CD14-positive monocyte (primary cell): ENCODE results near the gene NEDD4L. TPM values are rescaled to one million over a fixed set of nuclear protein-coding genes. Genes with fewer than 3 reads are reported as not detected.
A peak's percentile ranks its signal among the peaks of the same experiment; 100 is the strongest.

ENCODE experiments used
- DNase-seq, 3 donors: peaks; one replicate each; pipeline ENCODE4 v3.0.0-alpha.2; 2011 to 2022
- H2AFZ ChIP-seq: 2 replicates; pipeline ENCODE4 v1.6.0; 2012; ENCODE audit warnings: mild to moderate bottlenecking, low read depth, low read length, inconsistent platforms; ENCODE audit not compliant: insufficient read depth, poor library complexity, severe bottlenecking
- H3K27ac ChIP-seq, 2 donors: 1 replicate in 1 of 2; 2 replicates in 1 of 2; pipeline ENCODE4 v1.5.1; 2012 to 2013; ENCODE audit warnings: low read length in 2 of 2, control low read depth in 1 of 2, inconsistent platforms in 1 of 2, low read depth in 1 of 2, mild to moderate bottlenecking in 1 of 2
- H3K27me3 ChIP-seq, 2 donors: one replicate each; pipeline versions ENCODE4 v1.6.0 to v1.6.1; 2011 to 2013; ENCODE audit warnings: low read length in 2 of 2; ENCODE audit not compliant: control insufficient read depth in 2 of 2, insufficient read depth in 2 of 2
- H3K36me3 ChIP-seq, 2 donors: replicated peaks in 1 of 2; 1 replicate in 1 of 2; 2 replicates in 1 of 2; pipeline versions ENCODE4 v1.5.1 to v1.6.1; 2012 to 2013; ENCODE audit warnings: low read length in 2 of 2, control low read depth in 1 of 2, inconsistent platforms in 1 of 2, mild to moderate bottlenecking in 1 of 2; ENCODE audit not compliant: insufficient read depth in 2 of 2, control insufficient read depth in 1 of 2
- H3K4me1 ChIP-seq, 2 donors: 1 replicate in 1 of 2; 2 replicates in 1 of 2; pipeline versions ENCODE4 v1.5.1 to v1.6.1; 2012 to 2013; ENCODE audit warnings: low read length in 2 of 2, control low read depth in 1 of 2, inconsistent platforms in 1 of 2, mild to moderate bottlenecking in 1 of 2, moderate library complexity in 1 of 2; ENCODE audit not compliant: insufficient read depth in 2 of 2, control insufficient read depth in 1 of 2
- H3K4me2 ChIP-seq: replicated peaks from 2 replicates; pipeline ENCODE3; 2012; ENCODE audit warnings: low read length, moderate library complexity, mild to moderate bottlenecking; ENCODE audit not compliant: poor library complexity, severe bottlenecking; ENCODE audit errors: extremely low read depth
- H3K4me3 ChIP-seq, 3 experiments: fragments of 200-600 bp in 1 of 3; sonication (generic) in 1 of 3; replicated peaks in 1 of 3; 1 replicate in 2 of 3; 2 replicates in 1 of 3; pipeline ENCODE4 v1.5.1; 2011 to 2013; ENCODE audit warnings: low read length in 3 of 3, mild to moderate bottlenecking in 3 of 3, control low read depth in 2 of 3, low read depth in 2 of 3, inconsistent platforms in 1 of 3, moderate library complexity in 1 of 3
- H3K79me2 ChIP-seq: 2 replicates; pipeline ENCODE4 v1.6.0; 2012; ENCODE audit warnings: mild to moderate bottlenecking, control low read depth, inconsistent platforms, low read length, moderate library complexity; ENCODE audit not compliant: insufficient read depth
- H3K9ac ChIP-seq: 2 replicates; pipeline ENCODE4 v1.6.0; 2017; ENCODE audit warnings: low read length, mild to moderate bottlenecking; ENCODE audit not compliant: insufficient read depth, poor library complexity, severe bottlenecking
- H3K9me3 ChIP-seq, 2 donors: replicated peaks in 1 of 2; 1 replicate in 1 of 2; 2 replicates in 1 of 2; pipeline versions ENCODE4 v1.5.1 to v1.6.1; 2012 to 2013; ENCODE audit warnings: low read length in 2 of 2, control low read depth in 1 of 2; ENCODE audit not compliant: control insufficient read depth in 1 of 2, insufficient read depth in 1 of 2
- H4K20me1 ChIP-seq: 2 replicates; pipeline ENCODE4 v1.6.0; 2012; ENCODE audit warnings: mild to moderate bottlenecking, low read length, control low read depth, moderate library complexity; ENCODE audit not compliant: insufficient read depth
- H3K27ac Mint-ChIP-seq, 7 donors: one replicate each; pipeline ENCODE4 v1.8.0; 2020; ENCODE audit warnings: mild to moderate bottlenecking in 7 of 7, mixed read lengths in 7 of 7, moderate library complexity in 6 of 7, inconsistent platforms in 2 of 7
- H3K27me3 Mint-ChIP-seq, 3 donors: one replicate each; pipeline ENCODE4 v1.8.0; 2021 to 2022; ENCODE audit warnings: low read depth in 3 of 3, mild to moderate bottlenecking in 3 of 3, mixed read lengths in 3 of 3, moderate library complexity in 3 of 3, inconsistent platforms in 1 of 3
- H3K36me3 Mint-ChIP-seq, 2 donors: one replicate each; pipeline ENCODE4 v1.8.0; 2020; ENCODE audit warnings: mixed read lengths in 2 of 2, inconsistent platforms in 1 of 2, mild to moderate bottlenecking in 1 of 2
- H3K4me1 Mint-ChIP-seq: one replicate; pipeline ENCODE4 v1.8.0; 2020; ENCODE audit warnings: mild to moderate bottlenecking, mixed read lengths
- H3K4me3 Mint-ChIP-seq, 2 donors: one replicate each; pipeline ENCODE4 v1.8.0; 2020; ENCODE audit warnings: mild to moderate bottlenecking in 2 of 2, mixed read lengths in 2 of 2, moderate library complexity in 1 of 2
- H3K9me3 Mint-ChIP-seq, 7 donors: one replicate each; pipeline ENCODE4 v1.8.0; 2020 to 2022; ENCODE audit warnings: mixed read lengths in 7 of 7, mild to moderate bottlenecking in 6 of 7, moderate library complexity in 6 of 7, inconsistent platforms in 2 of 7
- WGBS: methylation state at CpG from one replicate; pipeline ENCODE4 v1.1.5; 2013; ENCODE audit warnings: missing lambda C conversion rate; ENCODE audit not compliant: insufficient coverage; 5-methylcytosine and 5-hydroxymethylcytosine counted together
- intact Hi-C, 2 donors: fragments of 100-400 bp; cut with micrococcal nuclease; formaldehyde crosslinking; loops; one replicate each; pipeline versions ENCODE4 v1.15.0 to v1.15.1; 2023
- polyA plus RNA-seq, 3 donors: library from polyadenylated mRNA; depleted of rRNA in 1 of 3; unstranded in 2 of 3; stranded (reverse) in 1 of 3; fragments of 300-500 nt in 2 of 3; fragments of >200 nt in 1 of 3; fragmentation: Illumina TruSeq in 2 of 3; gene quantifications; 1 replicate in 2 of 3; 2 replicates in 1 of 3; pipeline ENCODE4 v1.2.3, GENCODE V29; 2012 to 2021
- TF ChIP-seq, protein P1 (sequence below): fragments of 200-600 bp; IDR thresholded peaks from one replicate; pipeline ENCODE4 v1.8.0; 2022; ENCODE audit warnings: antibody characterized with exemption, mild to moderate bottlenecking

Gene NEDD4L
- polyA plus RNA-seq, 3 donors, result 2.5 to 5.2 (median 4.5) TPM

GRCh38 chr18:58010265-58010664 lies 33.8 kb upstream of the NEDD4L start:
- no peaks in the 10 kb centered on the region for H3K36me3 Mint-ChIP-seq
- H4K20me1 ChIP-seq, result no peaks in the 10 kb centered on the region
- WGBS, result no CpG with 5 or more reads among the region's 4 CpGs
- H2AFZ ChIP-seq, result no peak overlapping the region
- no peaks in the 10 kb centered on the region for H3K27me3 ChIP-seq
- peaks cover 2 to 14% (median 8%) of the 10 kb centered on the region in 3 donors for H3K27me3 Mint-ChIP-seq
- H3K27ac ChIP-seq, result no peak overlapping the region
- H3K79me2 ChIP-seq, result no peaks in the 10 kb centered on the region
- DNase-seq, result no peak
- peak overlapping the region in 1 of 7 donors; percentile 33 for H3K27ac Mint-ChIP-seq
- TF ChIP-seq, protein P1, sequence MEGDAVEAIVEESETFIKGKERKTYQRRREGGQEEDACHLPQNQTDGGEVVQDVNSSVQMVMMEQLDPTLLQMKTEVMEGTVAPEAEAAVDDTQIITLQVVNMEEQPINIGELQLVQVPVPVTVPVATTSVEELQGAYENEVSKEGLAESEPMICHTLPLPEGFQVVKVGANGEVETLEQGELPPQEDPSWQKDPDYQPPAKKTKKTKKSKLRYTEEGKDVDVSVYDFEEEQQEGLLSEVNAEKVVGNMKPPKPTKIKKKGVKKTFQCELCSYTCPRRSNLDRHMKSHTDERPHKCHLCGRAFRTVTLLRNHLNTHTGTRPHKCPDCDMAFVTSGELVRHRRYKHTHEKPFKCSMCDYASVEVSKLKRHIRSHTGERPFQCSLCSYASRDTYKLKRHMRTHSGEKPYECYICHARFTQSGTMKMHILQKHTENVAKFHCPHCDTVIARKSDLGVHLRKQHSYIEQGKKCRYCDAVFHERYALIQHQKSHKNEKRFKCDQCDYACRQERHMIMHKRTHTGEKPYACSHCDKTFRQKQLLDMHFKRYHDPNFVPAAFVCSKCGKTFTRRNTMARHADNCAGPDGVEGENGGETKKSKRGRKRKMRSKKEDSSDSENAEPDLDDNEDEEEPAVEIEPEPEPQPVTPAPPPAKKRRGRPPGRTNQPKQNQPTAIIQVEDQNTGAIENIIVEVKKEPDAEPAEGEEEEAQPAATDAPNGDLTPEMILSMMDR, result no peak
- no peaks in the 10 kb centered on the region for H3K9me3 ChIP-seq
- peaks cover 9% of the 10 kb centered on the region for H3K4me1 Mint-ChIP-seq
- H3K4me1 ChIP-seq, result peaks cover 4 to 6% of the 10 kb centered on the region in 2 donors
- H3K9ac ChIP-seq, result no peak overlapping the region
- H3K4me3 ChIP-seq, result no peak overlapping the region
- no peak overlapping the region for H3K4me2 ChIP-seq
- no peaks in the 10 kb centered on the region for H3K36me3 ChIP-seq
- H3K9me3 Mint-ChIP-seq, result peaks cover 0 to 2% (median 0%) of the 10 kb centered on the region in 7 donors
- no peak overlapping the region for H3K4me3 Mint-ChIP-seq
- intact Hi-C loops, result no loop called here

GRCh38 chr18:58012356-58012755 lies 31.7 kb upstream of the NEDD4L start:
- Mint-ChIP-seq H3K27ac (no peak overlapping the region), H3K27me3 (peaks cover 2 to 11% (median 5%) of the 10 kb centered on the region in 3 donors), H3K9me3 (peaks cover 2 to 9% (median 8%) of the 10 kb centered on the region in 7 donors), H3K4me1 (peaks cover 16% of the 10 kb centered on the region), H3K36me3 (no peaks in the 10 kb centered on the region), H3K4me3 (no peak overlapping the region)
- Histone ChIP-seq H3K4me2 (no peak overlapping the region), H3K4me3 (no peak overlapping the region), H2AFZ (no peak overlapping the region), H3K27me3 (no peaks in the 10 kb centered on the region), H3K4me1 (peaks cover 6 to 11% of the 10 kb centered on the region in 2 donors), H3K9ac (no peak overlapping the region), H3K79me2 (no peaks in the 10 kb centered on the region), H3K27ac (no peak overlapping the region), H3K9me3 (no peaks in the 10 kb centered on the region), H4K20me1 (no peaks in the 10 kb centered on the region), H3K36me3 (no peaks in the 10 kb centered on the region)
- TF ChIP-seq, protein P1, result no peak
- DNase-seq, result no peak
- intact Hi-C loops, result no loop called here
- 40% methylated on average over 1 of the region's 1 CpG for WGBS
